HG03378 (cell line): ENCODE results near the gene PNPLA3.

ENCODE experiments used
- ATAC-seq: cut with Tn5 transposase; IDR thresholded peaks from one replicate; pipeline ENCODE4 v1.9.1; 2021; ENCODE audit warnings: mild to moderate bottlenecking, moderate library complexity; ENCODE audit not compliant: unreplicated experiment

The PNPLA3 gene

DNA sequence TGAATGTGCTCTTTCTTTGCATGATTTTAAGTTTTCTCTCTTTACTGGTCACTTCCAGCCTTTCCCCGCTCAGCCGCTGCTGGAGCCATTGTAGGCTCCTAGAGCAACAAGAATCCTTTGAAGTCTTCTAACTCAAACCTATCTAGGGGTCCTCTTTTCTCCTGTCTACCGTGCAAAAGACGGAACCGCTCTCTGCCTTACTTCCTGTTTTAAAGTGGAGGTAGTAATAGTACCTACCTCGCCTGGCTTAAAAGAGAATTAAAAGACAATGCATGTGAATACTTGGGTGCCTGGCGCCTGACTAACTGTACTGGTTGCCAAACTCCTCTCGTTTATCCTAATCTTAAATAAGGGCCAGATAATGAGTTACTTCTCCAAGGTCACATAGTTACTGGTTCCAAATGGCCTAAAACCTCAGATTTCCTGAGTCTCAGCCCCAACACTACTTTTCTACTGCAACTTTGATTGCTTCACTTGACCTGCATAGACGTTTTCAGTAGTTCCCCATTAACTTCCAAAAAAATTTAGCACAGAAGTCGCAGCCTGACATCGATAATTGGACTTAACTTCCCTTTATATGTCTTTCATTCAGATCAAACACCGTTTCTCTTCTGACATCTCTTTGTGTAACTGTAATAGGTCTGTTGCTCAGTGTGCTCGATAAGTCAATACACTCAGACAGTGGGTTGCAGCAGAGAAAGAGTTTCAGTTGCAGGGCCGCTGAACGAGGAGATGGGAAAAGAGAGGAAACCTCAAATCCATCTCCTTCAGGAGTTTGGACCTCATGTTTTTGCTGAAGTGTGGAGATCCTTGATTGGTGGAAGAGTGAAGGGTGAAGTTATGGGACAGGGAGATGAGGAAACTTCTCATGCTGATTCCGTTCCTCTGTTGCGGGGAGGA, 32.5 kb downstream of the PNPLA3 start:
- ATAC-seq = no peak

DNA sequence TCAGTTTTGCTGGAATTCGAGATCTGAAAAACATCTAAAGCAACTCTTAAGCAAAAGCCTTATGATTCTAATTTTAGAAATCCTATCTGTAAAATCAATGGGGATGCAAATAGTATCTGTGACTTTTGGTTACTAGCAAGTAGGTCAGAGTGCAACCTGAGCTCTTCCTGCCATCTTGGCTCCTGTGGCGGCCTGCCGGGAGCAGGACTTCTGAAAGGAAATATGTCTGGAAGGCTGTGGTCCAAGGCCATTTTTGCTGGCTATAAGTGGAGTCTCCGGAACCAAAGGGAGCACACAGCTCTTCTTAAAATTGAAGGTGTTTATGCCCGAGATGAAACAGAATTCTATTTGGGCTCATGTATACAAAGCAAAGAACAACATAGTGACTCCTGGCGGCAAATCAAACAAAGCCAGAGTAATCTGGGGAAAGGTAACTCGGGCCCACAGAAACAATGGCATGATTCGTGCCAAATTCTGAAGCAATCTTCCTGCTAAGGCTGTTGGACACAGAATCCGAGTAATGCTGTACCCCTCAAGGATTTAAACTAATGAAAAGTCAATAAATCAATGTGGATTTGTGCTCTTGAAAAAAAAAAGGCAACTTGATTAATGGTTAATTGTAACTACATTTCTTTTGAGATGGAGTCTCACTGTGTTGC, 33.3 kb downstream of the PNPLA3 start:
- no peak for ATAC-seq

DNA sequence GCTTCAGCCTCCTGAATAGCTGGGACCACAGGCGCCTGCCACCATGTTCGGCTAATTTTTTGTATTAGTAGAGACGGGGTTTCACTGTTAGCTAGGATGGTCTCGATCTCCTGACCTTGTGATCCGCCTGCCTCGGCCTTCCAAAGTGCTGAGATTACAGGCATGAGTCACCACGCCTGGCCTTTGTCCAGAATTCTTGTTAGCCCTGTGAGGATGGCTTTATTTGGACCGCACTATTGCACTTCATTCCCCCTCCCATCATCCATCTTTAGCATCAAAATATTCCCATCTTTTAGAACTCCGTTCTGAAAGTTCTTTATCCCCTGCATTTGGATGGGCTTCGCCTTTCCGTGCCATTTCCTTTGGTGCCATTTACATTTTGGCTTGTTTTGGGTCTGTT, 34.3 kb downstream of the PNPLA3 start:
- no peak for ATAC-seq

DNA sequence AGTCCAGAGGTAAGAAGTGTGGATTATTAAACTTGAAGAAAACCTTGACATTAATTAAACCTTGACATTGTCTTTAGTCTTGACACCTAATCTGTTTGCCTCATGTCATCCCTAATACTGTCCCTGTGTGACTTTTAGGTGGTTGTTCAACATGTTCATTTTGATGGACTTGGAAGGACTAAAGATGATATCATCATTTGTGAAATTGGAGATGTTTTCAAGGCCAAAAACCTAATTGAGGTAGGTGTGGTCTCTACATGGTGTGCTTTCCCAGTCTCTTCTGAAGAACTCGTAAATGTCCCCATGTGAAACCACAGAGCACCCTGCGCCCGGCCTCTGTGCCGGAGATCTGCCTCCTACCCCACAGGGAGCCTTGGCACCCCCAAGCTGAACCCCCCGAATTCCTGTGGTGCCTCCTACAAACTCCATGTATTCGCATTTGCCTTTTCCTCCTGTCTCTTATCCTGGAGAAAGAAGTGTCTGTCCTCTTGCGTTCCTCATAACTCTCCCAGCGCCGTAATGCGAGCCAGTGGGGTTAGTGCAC, 40.8 kb downstream of the PNPLA3 start:
- ATAC-seq = no peak

DNA sequence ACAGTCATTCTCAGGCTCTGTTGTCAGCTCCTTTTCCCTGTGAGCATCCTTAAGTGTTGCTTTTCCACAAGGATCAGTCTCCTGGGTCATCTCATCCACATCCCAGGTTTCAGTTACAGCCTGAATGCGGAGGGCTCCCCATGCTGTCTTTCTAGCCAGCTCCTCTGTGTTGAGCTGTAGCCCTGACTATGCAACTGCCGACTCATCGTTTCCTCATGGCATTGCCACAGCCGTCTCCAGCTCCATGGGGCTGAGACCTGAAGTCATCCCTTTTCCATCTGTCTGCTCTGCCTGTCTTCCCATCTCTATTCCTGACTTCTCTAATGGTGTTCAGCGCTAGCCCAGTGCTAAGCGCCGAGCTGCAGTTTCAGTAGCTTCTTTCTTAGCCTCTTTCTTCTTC, 43.5 kb downstream of the PNPLA3 start:
- ATAC-seq = no peak

DNA sequence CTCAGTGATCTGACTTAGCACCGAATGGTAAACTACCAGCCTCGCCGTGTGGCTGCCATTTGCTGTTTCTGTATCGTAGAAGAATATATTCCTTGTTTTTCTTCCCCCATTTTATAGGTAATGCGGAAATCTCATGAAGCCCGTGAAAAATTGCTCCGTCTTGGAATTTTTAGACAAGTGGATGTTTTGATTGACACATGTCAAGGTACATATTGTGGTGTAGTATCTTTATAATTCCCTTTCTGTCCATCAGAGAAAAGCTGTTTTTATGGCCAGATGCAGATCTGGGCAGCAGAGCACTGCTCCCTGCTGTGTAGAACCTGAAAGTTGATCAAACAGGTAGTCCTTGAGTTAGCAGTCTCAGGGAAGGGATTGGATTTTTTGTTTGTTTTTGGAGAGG, 45.0 kb downstream of the PNPLA3 start:
- ATAC-seq = no peak

DNA sequence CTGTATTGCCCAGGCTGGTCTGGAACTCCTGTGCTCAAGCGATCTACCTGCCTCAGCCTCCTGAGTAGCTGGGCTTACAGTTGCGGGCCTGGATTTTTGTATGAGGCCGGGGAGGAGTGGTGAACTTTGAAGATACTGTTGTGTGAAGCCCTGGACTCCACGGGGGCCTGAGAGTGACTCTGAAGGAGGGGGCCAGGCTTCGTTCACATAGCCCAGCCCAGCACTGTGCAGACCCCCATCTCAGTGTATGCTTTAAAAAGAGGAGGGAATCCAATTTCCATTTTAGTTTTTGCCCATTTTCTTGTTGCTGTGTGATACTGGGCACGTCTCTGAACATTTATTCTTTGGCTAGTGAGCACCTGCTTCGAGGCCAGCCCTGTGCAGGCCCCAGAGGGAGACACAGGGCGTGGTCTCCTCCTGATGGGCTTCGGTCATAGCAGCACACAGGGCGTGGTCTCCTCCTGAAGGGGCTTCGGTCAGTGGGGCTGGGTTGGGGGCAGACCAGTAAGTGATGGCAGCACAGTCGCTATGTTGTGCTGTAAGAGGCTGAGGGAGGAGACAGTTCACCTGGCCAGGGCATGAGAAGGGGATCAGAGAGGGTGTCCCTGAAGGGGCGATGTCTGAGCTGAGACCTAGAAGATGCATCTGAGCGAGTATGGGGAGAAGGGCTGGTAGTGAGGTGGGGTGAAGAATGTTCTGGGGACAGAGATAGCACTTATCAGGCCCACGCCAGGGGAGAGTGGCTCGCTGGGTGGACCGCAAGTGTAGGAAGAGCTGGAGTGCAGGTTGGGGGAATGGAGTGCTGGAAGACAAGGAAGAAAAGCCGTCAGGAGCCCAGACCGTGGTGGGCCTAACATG, 45.6 kb downstream of the PNPLA3 start:
- no peak for ATAC-seq

DNA sequence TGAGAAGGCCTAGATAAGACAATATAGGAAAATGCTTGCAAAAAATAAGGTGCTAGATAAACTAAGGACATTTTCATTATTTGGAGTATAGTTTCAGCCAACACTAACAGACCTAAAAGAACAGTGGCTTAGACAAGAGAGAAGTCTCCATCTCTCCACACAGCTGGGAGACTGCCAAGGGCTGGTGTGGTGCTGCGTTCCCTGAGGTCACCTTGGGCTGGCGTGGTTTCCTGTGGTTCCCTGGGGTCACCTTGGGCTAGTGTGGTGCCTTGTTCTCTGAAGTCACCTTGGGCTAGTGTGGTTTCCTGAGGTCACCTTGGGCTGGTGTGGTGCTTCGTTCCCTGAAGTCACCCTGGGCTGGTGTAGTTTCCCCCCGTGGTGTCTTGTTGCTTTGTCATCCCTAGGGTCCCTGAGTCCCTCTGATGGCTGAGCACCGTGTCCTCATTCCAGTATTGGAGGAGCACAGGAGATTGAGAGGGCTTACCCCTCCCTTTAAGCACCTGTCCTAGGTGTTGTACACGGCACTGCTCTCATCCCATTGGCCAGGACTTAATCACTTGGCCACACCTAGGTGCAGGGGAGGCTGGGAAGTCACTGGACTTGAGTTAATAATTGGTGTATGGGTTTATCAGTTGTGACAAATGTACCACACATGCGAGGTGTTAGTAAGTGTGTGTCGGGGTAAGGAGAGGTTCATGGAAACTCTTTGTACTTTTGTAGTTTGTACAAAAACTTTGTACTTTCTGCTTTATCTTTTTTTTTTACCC, 46.6 kb downstream of the PNPLA3 start:
- no peak for ATAC-seq

DNA sequence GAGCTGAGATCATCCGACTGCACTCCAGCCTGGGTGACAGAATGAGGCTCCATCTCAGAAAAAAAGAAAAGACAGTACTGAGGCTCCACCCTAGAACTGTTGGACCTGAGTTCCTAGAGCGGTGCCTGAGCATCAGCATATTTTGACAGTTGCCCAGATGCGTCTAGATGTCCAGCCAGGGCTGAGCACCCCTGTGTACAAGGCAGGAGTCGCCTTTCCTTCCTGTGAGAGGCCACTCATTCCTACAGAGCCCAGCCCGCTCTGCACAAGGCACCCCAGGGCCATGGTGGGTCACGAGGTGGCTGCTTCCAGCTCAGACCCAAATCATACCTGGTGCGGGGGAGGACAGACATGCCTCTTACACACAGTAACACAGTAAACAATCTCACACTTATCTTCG, 47.5 kb downstream of the PNPLA3 start:
- ATAC-seq = no peak

DNA sequence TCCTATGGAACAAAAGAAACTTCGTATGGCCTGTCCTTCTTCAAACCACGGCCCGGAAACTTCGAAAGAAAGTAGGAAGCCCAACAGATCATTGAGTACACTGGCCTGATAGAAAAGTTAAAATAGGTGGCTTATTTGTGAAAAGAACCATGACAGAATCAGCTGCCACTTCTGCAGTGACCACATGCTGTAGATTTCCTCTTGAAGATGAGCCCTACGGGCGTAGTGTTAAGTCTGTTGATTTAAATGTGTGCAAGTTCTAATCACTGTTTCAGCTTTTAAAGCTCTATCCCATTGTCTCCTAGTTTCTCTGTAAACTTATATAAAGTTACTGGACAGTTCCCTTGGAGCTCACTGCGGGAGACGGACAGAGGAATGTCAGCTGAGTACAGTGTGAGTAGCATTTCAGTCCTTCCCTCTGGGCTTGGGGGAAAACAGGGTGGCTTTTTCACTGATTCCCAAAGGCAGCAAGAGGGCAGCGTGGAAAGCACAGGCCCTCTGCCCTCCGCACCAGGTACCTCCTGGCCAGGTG, 49.4 kb downstream of the PNPLA3 start:
- ATAC-seq = no peak

DNA sequence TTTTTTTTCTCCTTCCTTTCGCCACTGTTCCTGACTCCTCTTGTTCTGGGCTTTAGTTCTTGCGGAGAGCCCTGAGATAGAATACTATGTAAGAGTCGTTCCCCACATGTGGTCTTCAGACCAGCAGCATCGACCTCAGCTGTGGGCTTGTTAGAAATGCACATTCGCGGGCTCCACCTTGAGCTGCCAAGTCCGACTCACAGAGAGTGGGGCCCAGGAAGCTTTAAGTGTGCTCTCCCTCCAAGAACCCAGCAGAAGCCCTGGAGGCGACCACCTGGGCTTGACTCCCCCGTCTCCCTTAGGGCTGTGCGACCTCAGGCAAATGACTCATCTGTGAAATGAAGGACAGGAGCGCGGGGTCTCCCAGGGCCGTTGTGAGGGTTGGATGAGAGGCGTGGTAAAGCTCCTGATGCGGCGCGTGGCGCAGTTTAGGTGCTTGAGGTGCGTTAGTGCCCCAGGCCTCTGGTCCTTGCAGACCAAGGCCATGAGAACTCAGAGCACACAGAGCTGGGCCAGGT, 50.5 kb downstream of the PNPLA3 start:
- ATAC-seq = no peak

DNA sequence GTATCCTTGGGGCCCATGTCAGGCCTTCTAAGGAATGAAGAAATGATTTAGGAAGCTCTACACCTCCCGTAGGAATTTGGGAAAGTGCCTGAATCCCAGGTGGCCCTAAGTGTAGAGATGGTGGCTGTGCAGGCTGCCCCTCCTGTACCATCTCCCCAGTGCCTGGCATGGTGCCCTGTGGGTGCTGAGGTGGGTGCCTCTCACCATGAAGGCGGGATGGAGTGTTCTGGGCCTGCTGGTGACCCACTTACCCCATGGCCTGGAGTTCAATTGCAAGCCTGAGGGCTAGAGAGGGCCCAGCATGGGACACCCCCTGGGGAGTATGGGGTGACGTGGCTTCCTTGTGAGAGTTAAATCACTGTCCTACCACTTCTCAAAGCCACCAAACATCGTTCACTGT, 51.4 kb downstream of the PNPLA3 start:
- ATAC-seq = no peak

DNA sequence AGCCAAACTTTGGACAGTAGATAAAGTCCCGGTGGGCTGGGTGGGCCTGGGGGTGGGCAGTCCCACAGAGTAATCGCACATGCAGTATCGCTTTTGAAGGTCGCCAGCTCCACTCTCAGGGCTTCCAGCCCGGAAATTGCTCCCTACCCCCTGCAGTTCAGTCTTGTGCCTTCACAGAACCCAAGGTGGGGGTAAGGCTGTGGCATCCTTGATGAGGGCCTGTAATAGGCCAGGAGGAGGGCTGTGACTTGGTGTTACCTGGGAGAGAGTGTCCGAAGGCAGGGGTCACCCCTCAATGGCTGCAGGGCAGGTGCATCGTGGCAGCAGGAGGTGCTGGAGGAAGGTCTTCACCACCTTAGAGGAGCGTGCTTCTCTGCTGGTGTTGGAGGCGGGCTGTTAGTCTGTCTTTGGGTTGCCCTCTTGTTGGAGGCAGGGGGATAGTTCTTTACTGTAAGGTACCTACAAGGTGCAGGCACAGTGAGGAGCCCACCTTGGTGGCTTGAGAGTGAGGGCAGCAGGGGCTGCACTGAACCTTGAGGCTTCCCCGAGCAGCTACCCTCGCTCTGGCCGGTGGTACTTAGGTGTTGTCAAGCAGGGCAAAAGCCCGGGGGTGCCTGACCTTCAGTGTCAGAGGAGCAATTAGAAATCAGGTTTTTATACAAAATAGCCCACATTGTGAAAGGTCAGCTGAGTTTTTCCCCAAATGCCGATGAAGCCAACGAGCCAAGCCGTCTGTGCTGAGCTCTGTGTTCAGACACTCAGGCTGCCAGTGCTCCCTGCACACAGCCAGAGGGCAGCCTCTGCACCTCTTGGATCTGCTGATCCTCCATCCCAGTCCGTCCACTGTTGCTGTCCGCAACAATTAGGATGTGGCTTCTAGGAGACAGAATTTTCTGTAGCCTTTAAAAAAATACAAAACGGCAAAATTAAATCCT, 53.5 kb downstream of the PNPLA3 start:
- ATAC-seq = no peak

DNA sequence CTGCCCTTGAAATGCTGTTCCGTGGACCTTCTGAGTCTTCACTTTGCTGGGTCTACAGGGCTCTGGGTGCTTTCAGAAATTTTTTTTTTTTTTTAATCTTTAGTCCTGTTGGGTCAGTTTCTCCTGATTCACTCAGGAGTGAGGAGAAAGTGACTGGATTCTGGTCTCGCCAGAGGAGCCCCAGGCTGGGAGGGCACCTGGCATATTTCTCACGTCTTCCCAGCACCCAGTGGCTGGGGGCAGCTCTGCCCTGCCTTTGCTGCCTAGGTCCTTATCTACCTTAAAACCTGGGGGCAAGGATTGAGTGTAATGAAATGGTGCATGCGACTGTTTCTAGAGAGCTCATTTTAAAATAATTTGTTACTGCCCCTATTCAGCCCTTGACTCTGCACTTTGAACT, 55.0 kb downstream of the PNPLA3 start:
- ATAC-seq = no peak

DNA sequence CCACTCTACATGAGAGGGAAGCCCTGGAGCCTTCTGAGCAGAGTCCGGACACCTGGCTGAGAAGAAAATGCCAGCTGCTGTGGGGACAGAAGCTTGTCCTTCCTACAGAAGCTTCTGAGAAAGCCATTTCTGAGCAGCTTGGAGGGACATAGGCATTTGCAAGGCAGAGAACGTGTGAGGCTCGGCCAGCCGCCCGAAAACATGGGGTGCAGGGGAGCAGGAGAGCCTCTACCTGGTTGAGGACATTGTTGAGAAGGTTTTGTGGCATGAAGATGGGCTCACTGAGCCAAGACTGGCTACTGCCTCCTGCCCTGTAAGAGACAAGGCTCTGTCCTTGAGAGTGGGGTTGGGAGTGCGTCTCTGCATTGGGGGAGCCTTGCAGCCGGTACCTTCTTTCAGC, 57.0 kb downstream of the PNPLA3 start:
- no peak for ATAC-seq

DNA sequence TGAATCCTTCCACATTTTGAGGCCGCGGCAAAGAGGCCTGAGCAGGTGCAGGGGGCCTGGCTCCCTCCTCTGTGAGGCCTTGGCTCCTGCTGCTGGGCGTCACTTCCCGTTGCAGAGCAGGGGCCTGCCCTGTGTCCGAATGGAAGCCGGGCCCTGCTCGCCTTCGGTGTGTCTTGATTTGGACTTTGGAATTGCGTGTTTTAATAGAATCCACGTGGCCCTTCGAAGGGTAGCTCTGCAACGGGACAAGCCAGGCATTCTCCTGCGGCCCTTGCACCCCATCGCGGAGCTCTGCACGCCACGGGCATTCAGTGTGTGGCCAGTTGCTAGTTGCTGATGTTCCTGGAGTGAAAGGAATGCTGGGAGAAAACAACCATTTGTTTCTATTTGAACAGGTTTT, 57.4 kb downstream of the PNPLA3 start:
- no peak for ATAC-seq

DNA sequence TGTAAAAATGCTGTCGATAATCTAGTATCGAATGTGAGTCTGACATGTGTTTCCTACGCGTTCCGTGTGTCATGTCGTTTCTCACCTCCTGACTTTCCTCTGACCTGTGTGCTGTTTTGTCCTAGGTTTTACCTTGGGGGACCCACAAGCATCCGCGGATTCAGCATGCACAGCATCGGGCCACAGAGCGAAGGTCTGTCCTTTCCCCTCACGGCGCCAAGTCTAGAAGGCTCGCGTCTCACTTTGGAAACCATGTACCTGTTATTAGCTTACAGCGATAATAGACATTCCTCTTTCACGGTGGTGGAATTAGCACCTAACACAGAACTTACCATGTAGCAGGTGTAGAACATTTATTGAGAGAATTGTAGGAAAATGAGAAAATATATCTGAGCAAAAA, 60.2 kb downstream of the PNPLA3 start:
- no peak for ATAC-seq

DNA sequence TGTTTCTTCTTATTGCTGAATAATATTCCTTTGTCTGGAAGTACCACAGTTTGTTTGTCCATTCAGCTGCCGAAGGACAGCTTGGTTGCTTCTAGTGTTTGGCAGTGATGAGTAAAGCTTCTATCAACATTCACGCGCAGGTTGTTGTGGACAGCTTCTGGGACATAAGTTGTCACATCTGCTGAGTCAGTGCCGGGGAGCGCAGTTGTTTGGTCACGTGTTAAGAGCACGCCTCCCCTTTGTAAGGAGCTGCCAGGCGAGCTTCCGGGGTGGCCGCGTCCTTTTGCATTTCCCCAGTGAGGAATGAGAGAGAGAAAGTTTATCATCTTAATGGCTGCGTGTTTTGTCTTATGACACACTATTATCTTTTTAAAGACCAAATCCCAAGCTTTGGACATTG, 61.9 kb downstream of the PNPLA3 start:
- ATAC-seq = no peak
